Activated naive CD4-positive, alpha-beta T cell treated with Interleukin-2 at 50 U/mL for 16 hours (primary cell): ENCODE measurements around the gene GNA12.
A peak's percentile ranks its signal among the peaks of the same experiment; 100 is the strongest.

Source experiments
- DNase-seq: peaks from one replicate; pipeline ENCODE4 v3.0.0-alpha.2; 2020

Gene GNA12, protein sequence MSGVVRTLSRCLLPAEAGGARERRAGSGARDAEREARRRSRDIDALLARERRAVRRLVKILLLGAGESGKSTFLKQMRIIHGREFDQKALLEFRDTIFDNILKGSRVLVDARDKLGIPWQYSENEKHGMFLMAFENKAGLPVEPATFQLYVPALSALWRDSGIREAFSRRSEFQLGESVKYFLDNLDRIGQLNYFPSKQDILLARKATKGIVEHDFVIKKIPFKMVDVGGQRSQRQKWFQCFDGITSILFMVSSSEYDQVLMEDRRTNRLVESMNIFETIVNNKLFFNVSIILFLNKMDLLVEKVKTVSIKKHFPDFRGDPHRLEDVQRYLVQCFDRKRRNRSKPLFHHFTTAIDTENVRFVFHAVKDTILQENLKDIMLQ

DNA sequence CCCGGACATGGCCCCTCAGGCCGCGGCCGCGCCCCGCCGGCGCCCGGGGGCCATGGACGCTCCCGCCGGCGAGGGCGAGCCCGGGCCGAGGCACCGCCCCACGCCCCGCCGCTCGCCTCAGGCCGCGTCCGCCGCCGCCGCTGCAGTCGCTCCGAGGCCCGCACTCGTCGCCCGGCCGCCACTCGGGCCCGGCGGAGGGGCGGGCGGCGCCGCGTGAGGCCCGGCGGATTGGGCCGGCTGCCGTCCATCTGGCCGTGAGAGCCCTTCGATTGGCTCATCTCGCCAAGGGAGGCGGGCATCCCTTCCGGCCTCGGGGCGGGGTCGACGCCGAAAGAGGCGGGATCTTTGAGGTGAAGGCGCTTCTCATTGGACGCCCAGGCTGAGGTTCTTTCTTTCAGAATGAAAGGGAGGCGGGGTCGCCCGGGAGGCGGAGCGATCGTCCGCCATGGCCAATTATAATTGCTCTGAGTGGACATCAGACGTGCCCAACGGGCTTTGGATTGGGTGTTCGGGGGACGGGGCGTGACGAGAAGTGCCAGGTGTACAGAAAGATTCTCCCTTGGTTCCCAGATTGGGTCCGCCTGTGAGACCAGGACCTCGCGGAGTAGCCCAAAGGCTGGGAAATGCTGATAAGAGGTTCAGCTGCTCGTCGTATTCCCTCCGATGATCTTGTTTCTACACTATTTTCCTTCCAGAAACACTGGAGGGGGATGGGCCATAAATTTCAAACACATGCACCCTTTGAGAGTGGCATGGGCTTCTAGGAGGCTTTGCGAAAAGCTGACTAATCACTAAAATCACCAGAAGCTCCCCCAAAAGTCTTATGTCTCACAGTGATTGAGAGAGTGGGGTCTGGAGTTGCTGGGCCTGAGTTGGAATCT, at the start of gene GNA12:
Gene GNA12, minus strand, starts transcription at position 156 of the 881 bp plus-strand sequence. Its CDS starts 147 bp downstream, at position 9.
- DNase-seq = peak; percentile 99

DNA sequence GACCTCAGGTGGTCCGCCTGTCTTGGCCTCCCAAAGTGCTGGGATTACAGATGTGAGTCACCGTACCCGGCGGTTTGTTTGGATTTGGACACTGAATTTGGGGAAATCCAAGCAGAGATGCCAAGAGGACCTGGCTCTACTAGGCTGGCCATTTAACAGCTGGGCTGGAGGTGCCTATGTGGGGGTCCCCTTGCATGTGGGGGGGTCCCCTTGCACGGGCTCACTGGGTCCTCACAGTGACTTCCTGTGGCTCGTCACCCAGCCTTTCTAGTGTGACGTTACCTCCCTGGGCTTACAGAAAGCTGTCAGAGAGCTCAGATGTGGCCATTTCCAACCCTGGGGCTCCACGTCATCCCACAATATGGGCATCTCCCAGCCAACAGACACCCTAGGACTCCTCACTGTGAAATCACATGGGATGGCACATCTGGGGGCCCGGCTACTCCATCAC, 49.3 kb upstream of the GNA12 start:
- no peak for DNase-seq

DNA sequence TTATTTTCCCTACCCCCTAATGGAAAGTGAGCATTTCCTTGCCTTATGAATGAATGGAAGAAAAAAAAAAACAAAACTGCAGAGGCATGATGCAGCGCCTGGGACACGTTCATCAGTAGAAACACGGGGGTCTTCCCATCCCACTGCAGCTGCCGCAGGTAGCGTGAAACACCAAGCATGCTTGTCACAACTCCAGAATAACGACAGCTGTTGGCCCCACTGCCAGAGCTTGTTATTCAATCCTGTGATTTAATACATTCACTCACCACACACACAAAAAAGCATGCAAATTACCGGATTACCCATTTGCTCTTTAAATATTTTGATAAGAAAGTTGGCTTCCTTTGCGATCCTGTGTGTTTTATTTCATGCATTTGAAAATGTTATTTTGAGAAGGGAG, 48.4 kb upstream of the GNA12 start:
- no peak for DNase-seq

DNA sequence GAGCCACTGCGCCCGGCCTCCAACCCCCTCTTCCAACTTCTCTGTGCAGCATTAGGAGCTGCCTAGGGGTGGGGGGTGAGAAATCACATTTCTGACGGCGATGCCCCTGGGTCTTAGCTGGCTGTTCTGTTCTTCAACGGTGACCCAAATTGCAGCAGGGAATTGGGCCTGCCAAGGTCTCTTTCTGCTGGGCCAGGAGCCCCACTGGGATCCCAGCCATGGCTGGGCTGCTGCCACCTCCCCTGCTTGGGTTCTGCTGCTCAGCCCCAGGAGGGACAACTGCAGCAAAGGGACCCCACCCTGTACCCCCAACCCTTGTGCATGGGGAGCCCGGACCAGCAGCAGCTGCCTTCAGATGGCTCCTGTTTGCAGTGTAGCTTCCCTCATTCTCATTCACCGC, 43.7 kb upstream of the GNA12 start:
- no peak for DNase-seq

DNA sequence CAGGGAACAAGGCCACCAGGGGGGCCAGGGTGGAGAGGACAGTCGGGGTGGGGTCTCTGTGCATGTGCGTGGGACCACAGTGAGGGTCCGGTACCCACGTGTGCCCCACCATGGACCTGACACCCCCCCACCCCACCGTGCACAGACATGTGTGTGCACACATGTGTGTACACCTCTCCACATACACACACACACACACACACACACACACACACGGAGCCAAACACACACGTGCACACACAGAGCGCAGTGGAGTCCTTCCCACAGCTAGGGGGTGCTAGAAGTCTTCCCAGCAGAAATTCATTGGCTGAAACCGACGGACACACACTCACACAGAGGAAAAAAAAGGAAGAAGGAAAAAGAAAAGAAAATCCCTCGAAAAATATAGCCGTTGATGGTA, 42.8 kb upstream of the GNA12 start:
- peak; percentile 49 for DNase-seq

DNA sequence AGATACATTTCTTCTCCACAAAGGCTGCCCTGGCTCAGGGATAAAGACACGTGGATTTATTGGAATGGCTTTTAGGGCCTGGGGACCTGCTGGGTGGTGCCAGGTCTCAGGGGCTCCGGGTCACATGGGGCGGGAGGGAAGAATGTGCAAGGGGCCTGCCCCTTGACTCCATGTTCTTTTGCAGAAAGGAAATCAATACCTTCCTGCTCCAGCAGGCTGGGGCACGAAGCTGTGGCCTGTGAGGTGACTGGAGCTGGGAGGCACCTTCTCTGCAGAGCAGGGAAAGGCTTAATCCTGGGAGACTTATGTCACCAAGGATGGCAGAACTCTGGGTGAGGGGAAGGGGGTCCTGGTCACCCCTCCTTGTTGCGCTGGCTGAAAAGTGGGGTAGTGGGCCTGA, 42.3 kb upstream of the GNA12 start:
- no peak for DNase-seq

DNA sequence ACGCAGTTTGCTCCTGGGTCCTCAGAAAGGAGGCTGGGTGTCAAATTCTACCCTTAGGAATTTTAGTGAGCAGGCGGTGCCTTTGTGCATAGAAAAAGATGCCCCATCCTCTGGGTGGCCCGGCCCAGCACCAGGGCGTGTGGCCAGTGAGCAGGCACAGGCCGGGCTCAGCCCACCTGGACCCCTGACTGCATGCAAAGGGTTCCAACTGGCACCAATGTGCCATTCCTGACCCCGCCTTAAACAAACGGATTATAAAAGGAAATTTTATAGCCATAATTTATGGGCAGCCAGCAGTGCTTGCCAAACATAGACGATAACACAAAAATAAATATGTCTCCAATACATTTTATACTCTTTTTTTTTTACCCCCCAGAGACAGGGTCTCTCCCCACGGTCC, 40.1 kb upstream of the GNA12 start:
- DNase-seq = no peak

DNA sequence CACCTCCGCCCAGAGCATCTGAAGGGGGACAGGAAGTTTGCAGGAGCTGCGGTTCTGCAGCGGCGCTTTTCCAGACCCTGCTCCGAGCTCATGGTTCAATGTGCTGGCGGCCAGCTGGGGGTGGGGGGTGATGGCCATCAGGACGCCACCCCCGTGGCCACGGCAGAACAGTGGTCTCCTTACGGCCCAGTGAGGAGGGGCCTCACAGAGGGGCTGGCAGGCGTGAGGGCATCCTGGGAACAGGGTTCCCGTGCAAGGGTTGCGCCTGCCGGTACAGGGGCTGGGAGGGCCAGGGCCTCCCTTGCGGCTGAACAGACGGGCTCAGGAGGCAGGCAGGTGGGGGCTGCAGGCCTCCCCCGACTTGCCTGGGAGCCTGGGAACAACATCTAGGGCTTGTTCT, 39.0 kb upstream of the GNA12 start:
- DNase-seq = no peak

DNA sequence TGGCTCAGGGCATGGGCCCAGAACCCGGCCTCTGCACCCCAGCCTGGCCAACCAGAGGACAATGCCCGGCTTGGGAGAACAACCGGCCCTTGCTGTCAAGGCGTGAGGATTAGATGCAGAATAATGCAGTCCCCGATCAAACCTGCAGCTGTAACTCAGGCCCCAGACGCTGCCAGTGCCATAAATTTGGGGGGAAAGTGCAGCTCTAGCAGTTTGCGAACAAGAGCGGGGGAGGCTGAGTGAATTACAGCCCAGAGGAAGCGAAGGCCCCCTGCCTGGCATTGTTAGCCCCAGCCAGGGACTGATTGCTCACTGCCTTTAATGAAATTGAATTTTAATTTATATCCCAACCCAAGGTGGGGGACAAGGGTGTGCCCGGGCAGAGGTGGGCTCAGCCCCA, 38.0 kb upstream of the GNA12 start:
- no peak for DNase-seq

DNA sequence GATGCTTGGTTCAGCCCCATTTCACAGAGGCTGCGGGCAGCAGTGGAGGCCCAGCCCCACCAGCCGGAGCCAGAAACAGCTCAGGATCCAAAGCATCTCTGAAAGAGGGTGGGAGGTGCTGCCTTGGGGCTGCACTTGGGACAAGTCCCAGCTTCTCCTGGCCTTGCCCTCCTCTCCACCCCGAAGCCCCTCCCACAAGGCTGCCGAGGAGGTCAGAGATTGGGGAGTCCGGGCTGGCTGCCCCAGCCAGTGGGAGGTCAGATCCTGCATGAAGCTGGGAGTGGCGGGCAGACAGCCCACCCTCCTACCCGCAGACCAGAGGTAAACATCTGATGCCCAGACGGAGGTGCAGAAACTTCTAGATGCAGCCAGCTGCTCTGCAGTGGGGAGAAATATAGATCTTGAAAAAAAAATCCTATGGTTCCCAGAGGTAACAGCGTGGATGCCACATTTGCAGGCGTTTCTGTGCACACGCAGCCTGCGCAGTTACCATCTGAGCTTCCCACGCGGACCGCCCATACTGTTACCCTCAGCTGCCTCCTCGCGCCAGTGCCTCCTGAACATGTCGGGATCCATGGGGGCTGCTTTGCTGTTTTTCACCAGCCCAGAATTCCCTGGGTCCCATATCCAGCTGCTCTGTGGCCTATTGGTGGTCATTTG, 36.9 kb upstream of the GNA12 start:
- no peak for DNase-seq

DNA sequence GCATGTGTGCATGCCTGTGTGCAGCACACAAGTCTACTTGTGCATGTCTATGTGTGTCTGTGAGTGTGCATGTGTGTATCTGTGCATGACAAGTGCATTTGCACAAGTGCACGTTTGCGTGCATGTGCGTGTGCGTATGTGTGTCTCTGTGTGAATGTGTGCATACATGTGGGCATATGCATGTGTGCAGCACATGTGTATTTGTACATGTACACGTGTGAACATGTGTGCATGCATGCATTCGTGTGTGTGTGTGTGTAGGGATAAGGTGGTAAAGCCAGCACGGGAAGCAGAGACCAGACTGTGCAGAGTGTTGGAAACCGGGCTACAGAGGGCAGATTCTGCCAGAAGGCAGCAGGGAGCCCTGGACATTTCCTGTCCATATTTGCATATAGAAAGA, 35.9 kb upstream of the GNA12 start:
- no peak for DNase-seq

DNA sequence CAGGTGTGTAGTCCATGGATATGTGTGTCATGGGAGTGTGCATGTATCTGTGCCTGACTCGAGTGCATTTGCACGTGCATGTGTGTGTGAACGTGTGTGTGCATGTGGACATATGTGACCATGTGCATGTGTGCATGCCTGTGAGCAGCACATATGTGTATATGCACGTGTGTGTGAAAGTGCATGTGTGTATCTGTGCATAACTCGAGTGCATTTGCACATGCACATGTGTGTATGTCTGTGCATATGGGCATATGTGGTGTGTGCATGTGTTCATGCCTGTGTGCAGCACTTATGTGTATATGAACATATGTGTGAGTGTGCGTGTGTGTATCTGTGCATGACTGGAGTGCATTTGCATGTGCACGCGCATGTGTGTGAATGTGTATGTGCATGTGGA, 35.2 kb upstream of the GNA12 start:
- DNase-seq = no peak

DNA sequence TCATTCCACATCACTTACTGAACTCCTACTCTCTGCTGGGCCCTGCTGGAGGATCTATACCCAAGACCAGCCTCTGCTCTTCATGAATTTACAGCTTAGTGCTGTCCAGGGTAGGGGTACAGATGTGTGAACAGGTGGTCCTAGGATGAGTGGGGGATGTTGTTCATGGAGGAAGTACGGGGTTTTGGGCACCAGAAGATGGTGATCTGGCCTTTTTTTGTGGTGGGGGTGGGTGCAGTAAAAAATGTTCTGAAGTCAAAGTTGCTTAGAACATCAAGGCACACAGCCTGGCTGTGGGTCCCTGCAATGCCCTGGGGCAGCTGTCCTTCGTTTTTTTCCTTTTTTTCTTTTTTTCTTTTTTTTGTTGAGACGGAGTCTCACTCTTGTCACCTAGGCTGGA, 34.2 kb upstream of the GNA12 start:
- no peak for DNase-seq

DNA sequence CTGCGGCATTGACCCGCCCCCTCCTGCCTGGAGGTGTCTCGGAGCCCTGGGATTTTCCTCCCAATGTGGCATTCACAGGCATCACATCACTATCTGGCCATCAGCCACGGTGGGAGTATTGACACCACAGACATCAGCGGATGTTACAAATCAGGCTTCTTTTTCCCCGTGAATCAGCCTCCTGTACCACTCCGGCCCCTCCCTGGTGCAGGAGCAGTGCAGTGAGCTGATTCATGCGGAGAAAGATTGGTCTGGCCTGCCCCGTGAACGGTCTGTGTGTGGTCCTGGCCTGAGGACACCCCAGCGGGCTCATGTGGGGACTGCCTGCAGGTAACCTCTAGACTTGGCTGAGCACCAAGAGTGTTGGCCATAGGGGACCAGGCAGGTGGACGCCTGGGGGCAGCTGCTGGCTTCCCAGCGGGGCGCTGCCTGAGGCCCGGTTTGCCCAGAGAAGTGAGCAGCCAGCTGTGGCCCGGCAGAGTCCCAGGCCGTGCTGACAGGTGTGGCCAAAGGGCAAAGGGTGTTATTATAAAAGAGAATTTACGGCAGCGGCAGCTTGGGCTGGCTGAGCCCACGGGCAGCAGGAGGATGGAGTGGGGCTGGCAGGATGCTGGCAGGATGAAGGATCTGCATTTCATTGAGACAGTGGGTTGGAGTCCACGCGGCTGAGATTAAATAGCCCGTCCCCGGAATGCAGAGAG, 32.1 kb upstream of the GNA12 start:
- DNase-seq = no peak

DNA sequence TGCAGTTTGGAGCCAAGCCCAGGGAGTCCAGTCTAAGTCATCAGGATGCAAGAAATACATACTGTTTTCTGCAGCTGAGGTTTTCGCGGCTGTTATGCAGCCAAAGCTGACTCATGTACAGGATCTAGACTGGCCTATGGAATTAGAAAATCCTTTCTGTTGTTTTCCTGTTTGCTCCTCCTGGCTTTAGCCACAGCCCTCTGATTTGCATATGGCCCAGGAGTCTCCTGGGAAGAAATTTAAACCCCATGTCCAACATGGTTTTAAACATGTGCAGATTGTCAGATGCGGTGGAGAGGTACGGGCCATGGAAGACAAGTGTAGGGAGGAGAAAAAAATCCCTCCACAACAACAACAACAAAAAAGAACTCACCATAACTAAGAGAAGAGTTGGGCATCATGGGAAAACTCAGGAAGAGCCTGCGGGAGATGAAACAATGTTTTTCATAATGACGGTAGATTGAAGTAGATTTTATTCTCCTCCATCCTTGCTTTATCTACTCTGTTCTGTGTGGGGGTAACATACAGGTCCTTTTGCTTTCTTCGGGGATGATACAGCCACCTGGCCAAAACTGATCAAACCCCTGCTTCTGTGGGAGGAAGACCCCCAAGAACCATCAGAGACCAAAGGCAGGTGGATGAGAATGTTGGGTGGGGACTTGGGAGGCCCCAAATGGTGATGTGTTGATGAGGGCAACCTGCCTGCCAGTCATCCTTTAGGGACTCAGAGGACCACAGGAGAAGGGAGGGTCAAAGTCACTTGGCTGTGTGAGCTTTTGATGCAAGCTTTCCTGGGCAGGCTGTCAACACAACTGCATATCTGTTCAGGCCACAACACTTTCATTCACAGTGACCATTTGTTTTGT, 29.8 kb upstream of the GNA12 start:
- no peak for DNase-seq

DNA sequence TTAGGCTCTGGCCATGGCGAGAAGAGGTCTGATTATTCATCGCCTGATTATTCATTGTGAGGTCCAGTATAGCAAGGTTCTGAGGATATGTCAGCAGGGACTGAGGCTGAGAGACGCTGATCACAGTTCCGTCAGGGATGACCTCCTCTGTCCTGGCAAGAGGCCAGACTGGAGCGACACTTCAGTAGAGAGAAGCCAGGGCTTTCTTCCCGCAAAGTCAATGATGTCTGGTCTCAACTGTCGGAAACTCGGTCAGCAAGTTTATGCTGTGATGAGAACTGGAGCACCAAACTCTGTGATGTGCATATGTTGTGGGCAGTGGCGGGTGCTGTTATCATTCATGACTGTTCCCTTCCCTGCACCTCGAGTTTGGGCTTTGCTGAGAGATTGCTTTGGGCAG, 29.0 kb upstream of the GNA12 start:
- DNase-seq = no peak

DNA sequence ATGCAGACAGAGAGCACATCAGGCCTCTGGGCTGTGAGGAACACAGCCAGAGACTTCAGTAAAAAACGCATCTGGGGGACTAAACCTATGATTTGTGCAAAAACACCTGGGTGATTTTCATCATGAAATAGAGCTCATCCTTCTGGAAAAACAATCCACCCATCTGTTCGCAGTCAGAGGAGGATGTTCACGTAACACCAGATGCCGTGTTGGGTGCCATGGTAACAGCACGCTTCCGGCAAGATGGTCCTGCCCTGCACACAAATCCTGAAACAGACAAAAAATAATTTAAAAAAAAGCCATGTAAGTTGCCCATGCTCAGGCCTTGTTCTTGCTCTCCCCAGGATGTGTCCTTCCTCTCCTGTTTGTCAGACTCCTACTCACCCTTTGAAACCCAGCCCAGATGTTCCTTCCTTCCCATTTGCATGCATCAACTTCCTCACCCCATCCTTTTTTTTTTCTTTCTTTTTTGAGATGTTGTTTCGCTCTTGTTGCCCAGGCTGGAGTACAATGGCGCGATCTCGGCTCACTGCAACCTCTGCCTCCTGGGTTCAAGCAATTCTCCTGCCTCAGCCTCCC, 28.3 kb upstream of the GNA12 start:
- no peak for DNase-seq

DNA sequence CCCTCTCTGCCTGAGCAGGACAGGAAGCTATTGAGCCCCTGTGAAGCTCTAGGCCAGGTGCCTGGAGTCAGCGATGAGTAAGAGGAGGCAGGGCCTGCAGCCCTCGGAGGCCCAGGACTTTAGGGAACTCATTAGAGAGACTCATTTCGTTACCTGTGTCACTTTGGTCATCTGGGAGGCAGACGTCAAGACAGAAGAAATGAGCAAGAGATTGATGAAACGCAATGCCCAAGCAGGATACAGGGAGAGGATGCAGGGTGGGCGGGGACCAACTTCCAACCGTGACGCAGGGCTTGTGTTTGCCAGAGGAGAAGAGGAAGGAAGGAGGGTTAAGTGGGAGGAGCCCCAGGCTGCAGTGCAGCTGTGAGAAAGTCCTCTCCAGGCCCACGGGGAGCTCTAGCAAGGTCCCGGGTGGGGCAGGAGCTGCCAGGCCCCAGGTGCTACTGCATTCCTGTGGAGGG, 26.4 kb upstream of the GNA12 start:
- peak; percentile 44 for DNase-seq

DNA sequence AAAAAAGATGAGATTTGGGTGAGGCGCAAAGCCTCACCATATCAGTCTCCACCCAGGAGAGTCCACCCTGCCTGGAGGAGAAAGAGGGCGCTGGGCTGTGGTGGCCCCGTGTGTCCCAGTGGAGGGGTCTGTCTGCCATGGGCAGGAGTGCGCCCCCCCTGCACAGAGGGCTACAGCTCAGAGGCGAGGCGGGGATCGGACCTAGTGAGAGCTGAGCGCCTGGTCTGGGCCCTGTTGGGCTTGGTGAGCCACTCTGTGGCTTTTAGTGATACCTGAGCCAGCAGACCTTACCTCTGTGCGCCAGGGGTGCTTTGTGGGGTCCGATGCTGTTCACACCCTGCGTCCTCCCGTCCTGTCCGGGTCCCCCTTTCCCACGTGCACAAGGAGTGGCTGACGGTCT, 25.9 kb upstream of the GNA12 start:
- DNase-seq = no peak

DNA sequence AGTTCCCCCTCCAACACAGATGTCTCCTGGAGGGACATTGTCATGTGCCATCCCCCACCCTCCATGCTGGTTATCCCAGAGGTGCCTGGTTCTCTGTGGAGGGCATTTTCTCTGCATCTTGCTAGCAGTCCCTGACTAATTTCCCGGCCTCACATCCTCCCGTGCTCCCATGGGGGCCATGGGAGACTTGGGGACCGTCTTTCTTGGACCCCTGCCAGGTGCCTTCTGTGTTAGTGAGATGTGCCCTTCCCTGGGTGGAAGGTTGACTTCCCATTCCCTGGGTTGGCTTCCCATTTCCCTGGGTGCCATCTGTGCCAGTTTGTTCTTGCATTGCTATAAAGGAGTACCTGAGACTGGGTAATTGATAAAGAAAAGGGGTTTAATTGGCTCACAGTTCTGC, 22.5 kb upstream of the GNA12 start:
- no peak for DNase-seq

DNA sequence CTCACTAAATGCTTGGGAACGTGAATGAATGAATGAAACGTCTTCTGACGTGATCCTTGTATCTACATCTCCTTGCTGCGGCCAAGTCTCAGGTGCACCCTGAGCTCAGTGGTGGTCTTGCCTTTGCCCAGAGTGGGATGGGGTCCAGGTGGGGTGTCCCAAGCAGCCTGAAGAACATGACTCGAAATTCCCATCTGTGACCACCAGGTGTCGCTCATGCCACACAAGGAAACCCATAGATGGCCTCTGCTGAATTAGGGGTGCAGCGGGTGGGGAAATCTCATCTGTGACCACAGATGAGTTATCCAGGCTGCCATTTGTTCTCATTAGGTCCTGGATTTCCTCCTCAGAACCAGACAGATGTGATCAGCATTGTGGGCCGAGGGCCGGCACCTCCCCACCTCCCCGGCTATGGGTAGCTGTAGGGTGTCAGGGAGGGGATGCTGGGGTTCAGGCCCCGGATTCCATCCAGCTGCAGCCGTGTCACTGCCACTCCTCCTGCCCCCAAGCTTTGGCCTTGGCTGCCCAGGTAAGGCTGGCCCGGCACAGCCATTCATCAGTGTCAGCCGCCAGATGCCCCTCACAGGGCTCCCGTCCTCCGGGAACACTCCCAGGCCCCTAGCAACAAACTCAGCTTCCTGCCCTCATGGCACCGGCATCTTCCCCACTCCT, 21.0 kb upstream of the GNA12 start:
- peak; percentile 74 for DNase-seq
